Peyer's patch (tissue), 4 donors: ENCODE results near the gene TAF13.

Experiments used
- CTCF ChIP-seq, 6 experiments: fragments of 450-650 bp in 4 of 6; fragments of 200-600 bp in 2 of 6; sonication (generic) in 1 of 6; IDR thresholded peaks; one replicate each; pipeline ENCODE4 v1.5.1; 2017 to 2019; ENCODE audit warnings: antibody characterized with exemption in 6 of 6, mild to moderate bottlenecking in 3 of 6, moderate library complexity in 1 of 6
- POLR2A ChIP-seq, 2 donors: fragments of 450-650 bp; IDR thresholded peaks; one replicate each; pipeline ENCODE4 v1.5.1; 2017; ENCODE audit warnings: antibody characterized with exemption in 2 of 2, mild to moderate bottlenecking in 2 of 2, moderate library complexity in 2 of 2

- TF ChIP-seq CTCF (IDR thresholded peaks at IDR 0.05) (no peak), POLR2A (IDR thresholded peaks at IDR 0.05) (no peak)
These were observed 18.6 kb upstream of the TAF13 start for GRCh38 chr1:109094377-109094803.
